Measurements from ENCODE around the gene FAM181A.

DNA sequence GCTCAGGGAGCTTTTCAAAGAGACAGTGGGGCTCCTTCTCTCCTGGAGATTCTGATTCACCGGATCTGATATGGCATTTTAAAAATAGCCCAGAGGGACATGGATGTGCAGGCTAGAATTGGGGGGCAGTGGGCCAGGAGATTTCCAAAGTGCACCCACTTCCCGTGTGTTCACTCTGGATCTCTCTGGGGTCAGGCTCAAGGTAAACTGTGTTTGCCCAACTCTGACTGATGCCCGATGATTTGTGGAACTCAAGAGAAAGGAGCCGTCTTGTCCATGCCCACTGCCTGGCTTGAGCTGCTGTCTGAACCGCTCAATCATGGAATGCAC, 17.9 kb downstream of the FAM181A start:
- TF ChIP-seq, protein P1, sequence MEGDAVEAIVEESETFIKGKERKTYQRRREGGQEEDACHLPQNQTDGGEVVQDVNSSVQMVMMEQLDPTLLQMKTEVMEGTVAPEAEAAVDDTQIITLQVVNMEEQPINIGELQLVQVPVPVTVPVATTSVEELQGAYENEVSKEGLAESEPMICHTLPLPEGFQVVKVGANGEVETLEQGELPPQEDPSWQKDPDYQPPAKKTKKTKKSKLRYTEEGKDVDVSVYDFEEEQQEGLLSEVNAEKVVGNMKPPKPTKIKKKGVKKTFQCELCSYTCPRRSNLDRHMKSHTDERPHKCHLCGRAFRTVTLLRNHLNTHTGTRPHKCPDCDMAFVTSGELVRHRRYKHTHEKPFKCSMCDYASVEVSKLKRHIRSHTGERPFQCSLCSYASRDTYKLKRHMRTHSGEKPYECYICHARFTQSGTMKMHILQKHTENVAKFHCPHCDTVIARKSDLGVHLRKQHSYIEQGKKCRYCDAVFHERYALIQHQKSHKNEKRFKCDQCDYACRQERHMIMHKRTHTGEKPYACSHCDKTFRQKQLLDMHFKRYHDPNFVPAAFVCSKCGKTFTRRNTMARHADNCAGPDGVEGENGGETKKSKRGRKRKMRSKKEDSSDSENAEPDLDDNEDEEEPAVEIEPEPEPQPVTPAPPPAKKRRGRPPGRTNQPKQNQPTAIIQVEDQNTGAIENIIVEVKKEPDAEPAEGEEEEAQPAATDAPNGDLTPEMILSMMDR (IDR thresholded peaks at IDR 0.05) = no peak
- no peak for TF ChIP-seq POLR2AphosphoS5 (IDR thresholded peaks at IDR 0.05; ENCODE audit: low read depth, low read length)
- TF ChIP-seq, protein P2, sequence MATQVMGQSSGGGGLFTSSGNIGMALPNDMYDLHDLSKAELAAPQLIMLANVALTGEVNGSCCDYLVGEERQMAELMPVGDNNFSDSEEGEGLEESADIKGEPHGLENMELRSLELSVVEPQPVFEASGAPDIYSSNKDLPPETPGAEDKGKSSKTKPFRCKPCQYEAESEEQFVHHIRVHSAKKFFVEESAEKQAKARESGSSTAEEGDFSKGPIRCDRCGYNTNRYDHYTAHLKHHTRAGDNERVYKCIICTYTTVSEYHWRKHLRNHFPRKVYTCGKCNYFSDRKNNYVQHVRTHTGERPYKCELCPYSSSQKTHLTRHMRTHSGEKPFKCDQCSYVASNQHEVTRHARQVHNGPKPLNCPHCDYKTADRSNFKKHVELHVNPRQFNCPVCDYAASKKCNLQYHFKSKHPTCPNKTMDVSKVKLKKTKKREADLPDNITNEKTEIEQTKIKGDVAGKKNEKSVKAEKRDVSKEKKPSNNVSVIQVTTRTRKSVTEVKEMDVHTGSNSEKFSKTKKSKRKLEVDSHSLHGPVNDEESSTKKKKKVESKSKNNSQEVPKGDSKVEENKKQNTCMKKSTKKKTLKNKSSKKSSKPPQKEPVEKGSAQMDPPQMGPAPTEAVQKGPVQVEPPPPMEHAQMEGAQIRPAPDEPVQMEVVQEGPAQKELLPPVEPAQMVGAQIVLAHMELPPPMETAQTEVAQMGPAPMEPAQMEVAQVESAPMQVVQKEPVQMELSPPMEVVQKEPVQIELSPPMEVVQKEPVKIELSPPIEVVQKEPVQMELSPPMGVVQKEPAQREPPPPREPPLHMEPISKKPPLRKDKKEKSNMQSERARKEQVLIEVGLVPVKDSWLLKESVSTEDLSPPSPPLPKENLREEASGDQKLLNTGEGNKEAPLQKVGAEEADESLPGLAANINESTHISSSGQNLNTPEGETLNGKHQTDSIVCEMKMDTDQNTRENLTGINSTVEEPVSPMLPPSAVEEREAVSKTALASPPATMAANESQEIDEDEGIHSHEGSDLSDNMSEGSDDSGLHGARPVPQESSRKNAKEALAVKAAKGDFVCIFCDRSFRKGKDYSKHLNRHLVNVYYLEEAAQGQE (IDR thresholded peaks at IDR 0.05; ENCODE audit: insufficient read depth in 1 of 2, low read depth in 2 of 2, low read length in 1 of 2) = no peak
- TF ChIP-seq TCF7L2 (IDR thresholded peaks at IDR 0.05; ENCODE audit: low read depth, low read length) = no peak

Measured in Panc1 (cell line).